Measurements from ENCODE around the gene GDF15.
A peak's percentile ranks its signal among the peaks of the same experiment; 100 is the strongest.
"Not testable (repeated sequence)": the region's sequence is repeated elsewhere in the genome, so short reads cannot be mapped to it uniquely, and the experiment has no call there.

GDF15 gene

DNA sequence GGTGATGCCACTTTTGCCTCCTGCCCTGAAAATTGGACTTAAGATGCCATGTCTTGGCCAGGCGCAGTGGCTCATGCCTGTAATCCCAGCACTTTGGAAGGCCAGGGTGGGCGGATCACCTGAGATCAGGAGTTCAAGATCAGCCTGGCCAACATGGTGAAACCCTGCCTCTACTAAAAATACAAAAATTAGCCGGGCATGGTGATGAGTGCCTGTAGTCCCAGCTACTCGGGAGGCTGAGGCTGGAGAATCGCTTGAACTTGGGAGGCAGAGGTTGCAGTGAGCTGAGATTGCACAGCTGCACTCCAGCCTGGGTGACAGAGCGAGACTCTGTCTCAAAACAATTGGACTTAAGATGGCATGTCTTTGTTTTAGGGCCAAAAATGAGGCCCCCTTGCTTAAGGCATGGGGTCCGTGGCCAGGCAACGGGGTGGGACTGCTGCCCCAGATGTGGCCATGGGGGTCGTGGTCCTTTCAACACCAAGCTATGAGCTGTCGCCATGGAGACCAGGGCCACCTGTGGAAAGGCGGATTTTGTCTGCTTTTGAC lies 21.6 kb upstream of the GDF15 start:
- not testable (repeated sequence) for DNase-seq

DNA sequence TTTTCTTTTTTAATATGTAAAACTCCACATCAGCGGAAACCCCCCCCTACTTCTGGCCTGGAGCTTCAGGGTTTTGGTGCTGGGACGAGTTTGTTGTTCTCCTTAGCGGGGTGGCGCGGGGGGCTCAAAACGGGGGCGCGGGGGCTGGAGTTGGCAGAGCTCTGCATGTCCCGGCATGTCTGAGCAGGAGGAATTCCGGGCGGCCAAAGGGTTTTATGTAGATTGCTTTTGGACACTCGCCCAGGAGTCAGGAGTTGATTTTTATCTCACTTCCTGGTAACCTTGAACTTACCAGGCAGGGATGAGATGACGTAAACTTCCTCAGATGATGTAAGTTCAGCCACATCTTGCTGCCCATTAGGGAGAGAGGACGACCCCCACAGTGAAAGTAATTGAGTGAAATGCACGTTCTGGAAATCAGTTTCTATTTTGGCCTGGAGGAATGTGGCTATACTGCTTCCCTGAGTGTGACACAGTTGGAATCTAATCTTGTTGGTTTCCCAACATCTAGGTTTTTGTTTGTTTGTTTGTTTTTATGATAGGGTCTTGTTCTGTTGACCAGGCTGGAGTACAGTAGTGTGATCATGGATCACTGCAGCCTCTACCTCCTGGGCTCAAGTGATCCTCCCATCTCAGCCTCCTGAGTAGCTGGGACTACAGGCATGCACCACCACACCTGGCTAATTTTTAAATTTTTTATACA lies 21.0 kb upstream of the GDF15 start:
- DNase-seq = peak; percentile 95

DNA sequence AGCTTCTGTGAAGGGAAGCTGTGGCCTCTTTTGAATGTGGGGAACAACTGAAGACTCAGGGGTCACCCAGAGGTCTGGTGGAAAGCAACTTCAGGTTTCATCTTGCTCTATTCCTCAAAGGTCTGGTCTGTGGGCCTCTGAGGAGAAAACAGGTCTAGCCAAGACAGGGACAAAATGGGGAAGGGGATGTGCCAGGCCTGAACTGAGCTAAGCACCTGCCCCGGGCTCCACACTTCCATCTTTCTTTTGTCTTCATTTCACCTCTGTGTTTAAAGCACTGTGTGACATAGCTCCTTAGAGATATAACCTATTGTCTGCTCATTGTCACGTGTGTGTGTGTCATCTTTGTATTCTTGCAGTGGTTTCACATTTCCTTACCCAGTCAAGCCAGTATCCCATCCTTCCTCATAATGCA lies 19.9 kb upstream of the GDF15 start:
- no peak for DNase-seq

DNA sequence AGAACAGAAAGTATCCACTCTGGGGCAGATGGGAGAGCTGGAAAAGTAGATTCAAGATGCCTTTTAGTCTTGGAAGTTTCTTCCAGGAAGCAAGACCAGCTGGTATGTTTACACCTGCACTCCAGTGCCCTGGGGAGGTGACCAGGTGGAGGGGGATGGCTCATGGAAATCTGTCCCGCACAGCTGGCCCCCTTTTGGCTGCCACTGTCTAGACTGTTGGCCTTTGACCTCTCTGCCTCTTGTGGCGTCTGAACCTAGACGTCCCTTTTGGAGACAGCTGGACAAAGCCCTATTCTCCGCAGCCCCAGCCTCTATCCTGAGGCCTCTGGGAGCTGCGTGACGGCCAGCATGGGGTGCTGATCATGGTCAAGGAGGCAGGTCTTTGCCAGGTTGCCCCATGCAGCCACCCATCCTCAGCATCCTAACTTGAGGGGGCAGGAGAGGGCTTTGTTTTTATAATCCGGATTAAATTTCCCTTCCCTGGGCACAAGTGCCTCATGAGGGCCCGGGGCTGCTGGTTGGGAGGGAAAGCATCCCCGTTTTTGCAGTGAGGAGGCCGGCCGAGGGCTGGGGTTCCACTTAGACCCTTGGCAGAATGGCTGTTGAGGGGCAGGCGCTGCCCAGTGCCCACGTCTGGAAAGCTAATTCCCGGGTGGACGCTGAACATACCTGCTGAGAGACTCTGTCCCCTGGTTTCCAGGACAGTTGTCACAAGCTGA lies 17.3 kb upstream of the GDF15 start:
- DNase-seq = no peak

DNA sequence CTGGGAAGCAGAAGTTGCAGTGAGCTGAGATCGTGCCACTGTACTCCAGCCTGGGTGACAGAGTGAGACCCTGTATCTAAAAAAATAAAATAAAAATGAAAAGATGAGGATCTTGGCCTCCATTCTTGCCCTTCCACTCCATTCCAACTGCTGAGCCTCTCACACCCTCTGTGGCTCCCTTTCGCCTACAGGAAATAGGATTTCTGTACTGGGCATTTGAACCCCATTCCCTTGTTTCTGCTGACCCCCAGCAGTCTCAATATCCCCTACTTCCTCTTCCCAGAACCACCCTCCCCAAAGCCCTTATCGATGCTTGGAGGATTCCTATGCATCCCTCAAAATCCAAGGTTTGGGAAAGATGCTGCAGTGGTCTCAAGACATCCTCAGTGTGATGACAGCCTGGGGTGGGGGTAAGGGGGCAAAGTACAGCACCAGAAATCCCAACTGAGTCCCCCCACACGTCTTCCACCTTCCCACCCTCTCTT lies 12.5 kb upstream of the GDF15 start:
- no peak for DNase-seq

DNA sequence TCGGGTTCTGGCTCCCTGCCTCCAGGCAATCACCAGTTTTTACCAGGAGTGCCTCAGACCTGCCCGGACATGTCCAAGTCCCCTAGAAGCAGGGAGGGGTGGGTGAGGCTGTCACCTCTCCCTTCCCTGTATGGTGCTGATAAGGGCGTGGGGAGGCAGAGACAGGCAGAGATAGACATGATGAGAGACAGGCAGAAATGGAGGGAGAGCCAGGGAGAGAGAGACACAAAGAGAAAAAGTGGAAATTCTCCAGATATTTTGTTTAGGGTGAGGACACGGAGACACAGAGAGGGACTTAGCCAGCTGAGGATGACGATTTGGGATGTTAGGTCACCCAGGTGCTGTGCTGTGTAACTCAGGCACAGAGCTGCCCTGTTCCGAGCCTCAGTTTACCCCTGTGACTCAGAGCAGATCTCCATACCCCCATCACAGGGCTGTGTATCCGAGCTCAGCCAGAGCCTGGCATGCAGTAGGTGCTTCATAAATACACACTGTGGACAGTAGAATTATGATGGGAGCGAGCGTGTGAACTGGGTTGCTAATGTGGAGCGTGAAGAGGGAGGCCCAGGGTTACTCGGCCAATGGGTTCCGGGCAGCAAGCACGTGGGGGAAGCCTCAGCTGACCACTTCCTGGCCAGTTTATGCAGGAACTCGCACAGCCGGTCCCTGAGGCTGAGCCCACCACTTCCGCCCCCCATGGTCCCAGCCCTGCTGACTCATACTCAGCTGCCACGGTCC lies 11.9 kb upstream of the GDF15 start:
- peak; percentile 85 for DNase-seq

DNA sequence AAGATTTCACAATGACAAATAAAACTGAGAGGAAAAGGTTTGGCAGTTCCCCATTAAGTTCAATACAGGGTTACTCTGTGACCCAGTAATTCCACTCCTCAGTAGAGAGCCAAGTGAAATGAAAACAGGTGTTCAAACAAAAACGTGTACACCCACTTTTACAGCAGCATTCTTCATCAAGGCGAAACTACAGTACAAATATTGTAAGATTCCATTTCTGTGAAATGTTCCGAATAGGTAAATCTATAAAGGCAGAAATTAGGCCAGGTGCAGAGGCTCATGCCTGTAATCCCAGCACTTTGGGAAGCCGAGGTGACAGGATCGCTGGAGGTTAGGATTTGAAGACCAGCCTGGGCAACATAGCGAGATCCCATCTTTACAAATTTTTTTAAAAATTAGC lies 8.9 kb upstream of the GDF15 start:
- no peak for DNase-seq

DNA sequence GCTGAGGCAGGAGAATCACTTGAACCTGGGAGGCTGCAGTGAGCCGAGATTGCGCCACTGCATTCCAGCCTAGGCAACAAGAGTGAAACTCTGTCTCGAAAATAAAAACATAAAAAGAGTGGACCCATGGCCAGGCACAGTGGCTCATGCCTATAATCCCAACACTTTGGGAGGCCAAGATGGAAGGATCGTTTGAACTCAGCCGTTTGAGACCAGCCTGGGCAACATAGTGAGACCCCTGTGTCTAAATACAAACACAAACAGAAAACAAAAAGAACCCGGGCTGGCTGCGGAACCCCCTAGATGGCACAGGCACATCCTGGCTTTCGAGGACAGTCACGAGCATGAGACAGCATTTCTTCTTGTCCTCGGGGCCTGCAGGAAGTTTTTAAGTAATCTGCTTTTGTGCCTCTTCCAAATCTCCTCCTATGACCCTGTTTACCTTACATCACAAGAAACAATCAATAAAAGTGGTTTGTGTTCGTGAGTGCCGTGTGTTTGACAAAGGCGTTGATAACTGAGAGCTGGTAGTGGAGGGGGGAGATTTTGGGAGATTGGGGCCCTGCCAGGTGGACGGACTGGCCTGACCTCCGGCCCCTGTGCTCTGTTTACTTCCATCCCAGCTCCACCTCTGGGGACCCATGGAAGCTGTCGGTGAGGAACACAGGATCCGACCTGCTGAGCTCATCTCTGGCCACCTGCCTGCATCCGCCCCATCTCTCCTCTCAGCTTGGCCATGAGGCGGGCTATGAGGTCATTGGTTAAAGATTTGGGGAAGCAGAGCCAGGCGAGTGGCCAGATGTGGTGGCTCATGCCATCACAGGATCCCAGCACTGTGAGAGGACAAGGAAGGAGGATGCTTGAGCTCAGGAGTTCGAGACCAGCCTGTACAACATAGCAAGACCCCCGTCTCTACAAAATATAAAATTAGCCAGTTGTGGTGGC lies 5.9 kb upstream of the GDF15 start:
- DNase-seq = peak; percentile 75

DNA sequence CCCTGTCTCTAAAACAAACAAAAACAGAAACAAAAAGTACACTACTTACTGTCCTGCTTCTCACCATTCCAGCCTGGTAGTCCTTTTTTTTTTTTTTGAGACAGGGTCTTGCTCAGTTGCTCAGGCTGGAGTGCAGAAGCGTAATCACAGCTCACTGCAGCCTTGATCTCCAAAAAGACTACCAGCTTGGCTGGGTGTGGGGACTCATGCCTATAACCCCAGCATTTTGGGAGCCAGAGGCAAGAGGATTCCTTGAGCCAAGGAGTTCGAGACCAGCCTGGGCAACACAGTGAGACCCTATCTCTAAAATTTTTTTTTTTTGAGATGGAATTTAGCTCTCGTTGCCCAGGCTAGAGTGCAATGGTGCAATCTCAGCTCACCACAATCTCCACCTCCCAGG lies 5.1 kb upstream of the GDF15 start:
- DNase-seq = no peak

DNA sequence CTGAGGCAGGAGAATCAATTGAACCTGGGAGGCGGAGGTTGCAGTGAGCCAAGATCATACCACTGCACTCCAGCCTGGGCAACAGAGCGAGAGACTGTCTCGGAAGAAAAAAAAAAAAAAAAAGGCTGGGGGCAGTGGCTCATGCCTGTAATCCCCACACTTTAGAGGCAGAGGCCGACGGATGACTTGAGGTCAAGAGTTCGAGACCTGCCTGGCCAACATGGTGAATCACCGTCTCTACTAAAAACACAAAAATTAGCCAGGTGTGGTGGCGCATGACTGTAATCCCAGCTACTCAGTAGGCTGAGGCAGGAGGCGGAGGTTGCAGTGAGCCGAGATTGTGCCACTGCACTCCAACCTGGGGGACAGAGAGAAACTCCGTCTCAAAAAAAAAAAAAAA lies 2.3 kb upstream of the GDF15 start:
- not testable (repeated sequence) for DNase-seq

DNA sequence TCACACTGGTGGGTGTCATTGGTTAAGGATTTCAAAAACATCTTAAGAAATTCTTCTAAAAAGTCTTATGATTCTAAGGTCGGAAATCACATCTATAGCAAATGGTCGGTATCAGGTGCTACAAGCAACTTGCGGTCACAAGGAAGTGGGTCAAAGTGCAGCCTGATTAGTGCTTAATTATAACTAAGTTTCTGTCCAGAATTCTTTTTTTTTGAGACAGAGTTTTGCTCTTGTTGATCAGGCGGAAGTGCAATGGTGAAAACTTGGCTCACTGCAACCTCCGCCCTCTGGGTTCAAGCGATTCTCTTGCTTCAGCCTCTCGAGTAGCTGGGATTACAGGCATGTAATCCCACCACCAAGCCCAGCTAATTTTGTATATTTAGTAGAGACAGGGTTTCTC lies 1.2 kb upstream of the GDF15 start:
- DNase-seq = no peak

DNA sequence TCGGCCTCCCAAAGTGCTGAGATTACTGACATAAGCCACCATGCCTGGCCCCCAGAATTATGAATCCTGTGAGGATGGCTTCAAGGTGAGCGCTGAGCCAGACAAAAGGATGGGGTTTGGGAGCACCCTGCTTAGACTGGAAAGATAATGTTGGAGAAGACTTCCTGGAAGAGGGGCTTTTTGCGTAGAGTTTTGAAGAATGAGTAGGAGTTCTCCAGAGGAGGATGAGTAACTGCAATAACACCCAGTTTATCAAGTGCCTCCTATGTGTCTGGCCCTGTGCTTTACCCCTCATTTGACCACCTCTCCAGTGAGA lies 641 bp upstream of the GDF15 start:
- no peak for DNase-seq

DNA sequence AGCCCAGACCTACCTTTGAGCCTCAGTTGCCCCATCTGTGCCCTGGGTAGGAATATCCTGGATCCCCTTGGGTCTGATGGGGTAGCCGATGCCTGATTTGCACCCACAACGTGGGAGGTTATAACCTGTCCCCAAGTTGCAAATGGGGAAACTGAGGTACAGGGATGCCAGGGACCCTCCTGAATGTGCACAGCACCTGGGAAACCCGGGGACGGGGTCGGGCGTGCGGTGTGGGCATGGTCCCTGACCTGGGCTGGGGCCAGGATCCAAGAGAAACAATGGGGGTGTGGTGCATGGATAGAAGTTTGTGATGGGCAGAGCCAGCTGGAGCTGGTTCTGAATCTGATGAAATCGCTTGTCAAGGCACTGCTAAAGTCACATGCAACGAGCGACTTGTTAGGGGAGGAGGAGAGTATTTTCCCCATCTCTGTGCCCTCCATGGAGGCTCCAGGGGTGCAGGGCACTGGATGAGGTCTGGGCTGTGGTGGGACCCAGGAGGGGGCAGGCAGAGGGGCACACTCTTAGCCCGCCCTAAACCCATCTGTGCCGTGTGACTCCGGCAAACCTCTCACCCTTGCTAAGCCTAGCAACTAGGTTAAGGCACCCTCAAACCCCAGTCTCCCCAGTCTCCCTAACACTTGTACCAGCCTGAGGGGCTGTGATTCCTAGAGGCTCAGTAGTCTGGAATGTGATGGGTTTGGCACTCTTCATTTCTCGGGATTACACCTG lies 749 bp downstream of the GDF15 start:
- no peak for DNase-seq

DNA sequence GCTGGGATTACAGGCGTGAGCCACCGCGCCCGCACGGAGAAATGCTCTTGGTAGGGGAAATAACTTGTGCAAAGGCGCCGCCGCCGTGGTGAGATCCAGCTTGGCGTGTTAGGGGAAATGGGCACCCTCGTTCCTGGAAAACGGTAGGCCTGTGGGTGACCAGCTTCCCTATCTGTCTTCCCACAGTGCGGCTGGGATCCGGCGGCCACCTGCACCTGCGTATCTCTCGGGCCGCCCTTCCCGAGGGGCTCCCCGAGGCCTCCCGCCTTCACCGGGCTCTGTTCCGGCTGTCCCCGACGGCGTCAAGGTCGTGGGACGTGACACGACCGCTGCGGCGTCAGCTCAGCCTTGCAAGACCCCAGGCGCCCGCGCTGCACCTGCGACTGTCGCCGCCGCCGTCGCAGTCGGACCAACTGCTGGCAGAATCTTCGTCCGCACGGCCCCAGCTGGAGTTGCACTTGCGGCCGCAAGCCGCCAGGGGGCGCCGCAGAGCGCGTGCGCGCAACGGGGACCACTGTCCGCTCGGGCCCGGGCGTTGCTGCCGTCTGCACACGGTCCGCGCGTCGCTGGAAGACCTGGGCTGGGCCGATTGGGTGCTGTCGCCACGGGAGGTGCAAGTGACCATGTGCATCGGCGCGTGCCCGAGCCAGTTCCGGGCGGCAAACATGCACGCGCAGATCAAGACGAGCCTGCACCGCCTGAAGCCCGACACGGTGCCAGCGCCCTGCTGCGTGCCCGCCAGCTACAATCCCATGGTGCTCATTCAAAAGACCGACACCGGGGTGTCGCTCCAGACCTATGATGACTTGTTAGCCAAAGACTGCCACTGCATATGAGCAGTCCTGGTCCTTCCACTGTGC lies 2.4 kb downstream of the GDF15 start:
- DNase-seq = peak; percentile 35

DNA sequence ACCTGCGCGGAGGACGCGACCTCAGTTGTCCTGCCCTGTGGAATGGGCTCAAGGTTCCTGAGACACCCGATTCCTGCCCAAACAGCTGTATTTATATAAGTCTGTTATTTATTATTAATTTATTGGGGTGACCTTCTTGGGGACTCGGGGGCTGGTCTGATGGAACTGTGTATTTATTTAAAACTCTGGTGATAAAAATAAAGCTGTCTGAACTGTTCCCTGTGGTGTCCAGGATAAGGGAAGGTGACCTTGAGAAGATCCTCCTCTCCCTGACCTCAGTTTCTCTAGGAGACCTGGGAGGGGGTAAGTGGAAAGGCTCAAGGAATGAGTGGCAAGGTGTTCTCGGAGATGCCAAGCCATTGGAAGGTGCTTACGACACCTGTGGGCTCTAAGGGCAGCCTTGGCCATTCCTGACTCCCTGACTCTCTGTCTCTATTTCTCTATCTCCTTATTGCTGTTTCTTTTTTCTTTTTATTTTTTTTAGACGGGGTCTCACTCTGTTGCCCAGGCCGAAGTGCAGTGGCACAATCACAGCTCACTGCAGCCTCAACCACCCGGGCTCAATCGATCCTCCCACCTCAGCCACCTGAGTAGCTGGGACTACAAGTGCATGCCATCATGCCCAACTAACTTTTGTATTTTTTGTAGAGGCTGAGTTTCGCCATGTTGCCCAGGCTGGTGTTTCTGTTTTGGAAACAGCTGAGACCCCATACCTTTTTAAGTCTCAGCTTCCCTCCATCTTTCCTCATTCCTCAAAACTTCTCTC lies 3.2 kb downstream of the GDF15 start:
- no peak for DNase-seq

DNA sequence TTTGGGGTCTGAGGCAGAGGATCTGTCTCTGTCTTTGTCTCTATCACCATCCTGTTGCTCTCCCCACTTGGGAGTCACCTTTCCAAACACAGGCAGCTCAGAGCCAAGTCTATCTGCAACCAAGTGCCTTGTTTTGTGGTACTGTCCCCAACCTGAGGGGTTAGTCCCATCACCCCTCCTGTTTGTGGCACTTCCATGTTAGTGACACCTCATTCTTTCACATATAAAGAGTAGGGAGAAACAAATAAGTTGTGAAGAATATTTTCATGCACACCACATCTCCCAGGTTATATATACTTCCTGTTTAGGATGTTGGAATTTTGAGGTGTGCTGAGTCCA lies 3.7 kb downstream of the GDF15 start:
- no peak for DNase-seq

DNA sequence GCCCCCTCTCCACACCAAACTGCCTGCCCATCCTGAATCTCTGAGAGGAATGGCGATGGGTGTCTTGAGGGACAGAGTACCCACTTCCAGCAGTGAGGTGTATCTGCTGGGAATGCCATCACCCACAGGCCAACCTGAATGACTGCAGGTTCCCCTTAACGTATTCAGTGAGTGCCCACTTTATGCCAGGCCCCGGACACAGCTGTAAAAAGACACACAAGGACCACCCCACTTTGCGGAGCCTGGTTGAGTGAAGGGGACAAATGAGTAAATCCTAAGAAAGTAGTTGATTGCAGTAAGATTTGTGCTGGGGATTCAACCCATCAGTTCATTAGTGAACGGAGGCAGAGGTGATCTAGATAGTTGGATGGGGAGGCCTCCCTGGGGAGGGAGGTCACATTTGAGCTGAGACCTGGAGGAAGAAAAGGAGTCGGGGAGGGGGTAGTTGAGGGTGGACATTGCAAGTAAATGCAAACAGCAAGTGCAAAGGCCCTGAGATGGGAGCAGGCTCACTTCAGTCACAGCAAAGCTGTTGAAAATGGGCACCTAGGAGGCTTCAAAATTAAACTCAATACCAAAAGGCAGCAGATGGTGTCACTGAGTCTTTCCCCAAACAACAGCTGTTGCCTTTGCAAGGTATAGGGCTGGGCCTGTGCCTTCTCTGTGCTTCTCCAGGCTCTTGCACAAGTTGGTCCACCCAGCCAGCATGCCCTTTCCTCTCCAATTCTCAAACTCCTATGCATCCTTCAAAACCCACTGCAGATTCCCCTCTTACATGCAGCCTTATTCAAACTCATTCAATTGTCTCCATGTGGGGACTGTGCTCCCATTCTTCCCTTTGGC lies 4.3 kb downstream of the GDF15 start:
- DNase-seq = no peak

DNA sequence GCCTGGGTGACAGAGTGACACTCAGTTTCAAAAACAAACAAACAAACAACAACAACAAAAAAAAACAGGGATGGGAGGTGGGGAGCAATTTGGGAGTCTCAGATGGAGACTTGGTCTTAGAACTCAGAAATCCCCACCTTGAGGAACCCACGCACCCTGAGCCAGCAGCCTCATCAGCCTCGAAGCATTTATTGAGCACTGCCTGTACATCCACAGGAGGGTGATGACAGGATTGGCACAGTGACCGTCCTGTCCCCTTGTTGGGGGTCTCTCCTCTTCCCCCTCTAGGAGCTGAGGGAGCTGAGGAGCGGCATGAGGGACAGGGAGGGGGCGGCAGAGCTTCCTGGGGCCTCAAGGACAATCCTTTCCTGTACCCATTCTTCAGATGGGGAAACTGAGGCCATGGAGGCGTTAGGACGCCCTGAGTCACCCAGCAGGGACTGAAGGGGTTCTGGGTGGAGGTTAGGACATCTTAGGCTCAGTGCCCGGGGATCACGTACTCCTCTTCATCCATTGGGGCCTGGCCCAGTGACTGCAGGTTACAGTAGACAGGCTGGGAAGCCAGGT lies 5.6 kb downstream of the GDF15 start:
- no peak for DNase-seq

DNA sequence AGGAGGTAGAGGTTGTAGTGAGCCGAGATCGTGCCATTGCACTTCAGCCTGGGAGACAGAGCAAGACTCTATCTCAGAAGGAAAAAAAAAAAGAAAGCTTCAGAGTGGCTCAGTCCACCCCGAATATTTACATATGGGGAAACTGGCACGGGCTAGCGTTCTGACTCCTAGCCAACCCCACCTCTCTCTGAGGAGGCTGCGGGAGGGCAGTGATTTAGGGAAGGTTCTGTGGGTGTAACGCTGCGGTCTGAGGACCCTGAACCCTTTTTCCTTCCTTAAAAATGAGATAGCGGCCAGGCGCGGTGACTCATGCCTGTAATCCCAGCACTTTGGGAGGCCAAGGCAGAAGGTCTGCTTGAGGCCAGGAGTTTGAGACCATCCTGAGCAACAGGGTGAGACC lies 6.5 kb downstream of the GDF15 start:
- no peak for DNase-seq
